Prostate gland (tissue), 2 donors: ENCODE measurements around the gene GRXCR1. TPM values are rescaled to one million over a fixed set of nuclear protein-coding genes. Genes with fewer than 3 reads are reported as not detected.
A peak's percentile ranks its signal among the peaks of the same experiment; 100 is the strongest.

Experiments
- DNase-seq: peaks from one replicate; pipeline ENCODE4 v3.0.0-alpha.2; 2019; ENCODE audit warnings: low spot score
- H3K27ac ChIP-seq, 2 donors: fragments of 200-600 bp; sonication (generic); 2 replicates each; pipeline ENCODE4 v1.5.1; 2017 to 2019
- H3K27me3 ChIP-seq: fragments of 200-600 bp; sonication (generic); replicated peaks from 2 replicates; pipeline ENCODE4 v1.5.1; 2019; ENCODE audit not compliant: insufficient read depth
- H3K36me3 ChIP-seq, 2 donors: fragments of 200-600 bp; sonication (generic); 1 replicate in 1 of 2; 2 replicates in 1 of 2; pipeline versions ENCODE4 v1.5.1 to v1.8.1; 2017 to 2019
- H3K4me1 ChIP-seq: fragments of 200-600 bp; sonication (generic); replicated peaks from 2 replicates; pipeline ENCODE4 v1.5.1; 2019
- H3K4me3 ChIP-seq, 2 donors: fragments of 200-600 bp; sonication (generic); 2 replicates each; pipeline ENCODE4 v1.5.1; 2017 to 2019
- H3K9me3 ChIP-seq: fragments of 200-600 bp; sonication (generic); 2 replicates; pipeline ENCODE4 v1.5.1; 2017
- CTCF ChIP-seq, 4 experiments: fragments of 200-600 bp in 2 of 4; fragments of 450-650 bp in 2 of 4; sonication (generic) in 2 of 4; IDR thresholded peaks; 1 replicate in 3 of 4; 2 replicates in 1 of 4; pipeline ENCODE4 v1.5.1; 2016 to 2019; ENCODE audit warnings: antibody characterized with exemption in 4 of 4, mild to moderate bottlenecking in 2 of 4, moderate library complexity in 2 of 4
- POLR2A ChIP-seq: fragments of 450-650 bp; IDR thresholded peaks from one replicate; pipeline ENCODE4 v1.6.1; 2016; ENCODE audit warnings: antibody characterized with exemption, mild to moderate bottlenecking
- POLR2AphosphoS5 ChIP-seq: sonication (generic); formaldehyde crosslinking; IDR thresholded peaks from one replicate; pipeline ENCODE4 v1.6.1; 2017; ENCODE audit warnings: antibody characterized with exemption
- WGBS: methylation state at CpG from one replicate; pipeline ENCODE4 v1.1.5; 2018; 5-methylcytosine and 5-hydroxymethylcytosine counted together
- intact Hi-C: fragments of 100-400 bp; cut with DNase I; formaldehyde crosslinking; loops from one replicate; pipeline ENCODE4 v1.14.2; 2022
- total RNA-seq, 2 donors: library from RNA; depleted of rRNA; stranded (reverse); fragments of >200 nt; gene quantifications; one replicate each; pipeline ENCODE4 v1.1.0, GENCODE V29; 2016

GRXCR1 gene
- total RNA-seq, 2 donors from 2014 or later: not detected

- TF ChIP-seq CTCF (IDR thresholded peaks at IDR 0.05) (peak in 3 of 4 experiments; percentile 34 to 46 (median 35)), POLR2AphosphoS5 (no peak)
- 37% methylated on average over 6 of the region's 6 CpGs for WGBS
- H3K36me3 ChIP-seq: no peaks in the 10 kb centered on the region
- intact Hi-C loops: no loop called here
- H3K4me1 ChIP-seq: no peaks in the 10 kb centered on the region
- no peak overlapping the region for H3K4me3 ChIP-seq
- H3K27me3 ChIP-seq: no peaks in the 10 kb centered on the region
- no peak overlapping the region for H3K27ac ChIP-seq
- DNase-seq: no peak
- no peaks in the 10 kb centered on the region for H3K9me3 ChIP-seq
Measured at GRCh38 chr4:42995343-42995944, 102.9 kb downstream of the GRXCR1 start.

DNA sequence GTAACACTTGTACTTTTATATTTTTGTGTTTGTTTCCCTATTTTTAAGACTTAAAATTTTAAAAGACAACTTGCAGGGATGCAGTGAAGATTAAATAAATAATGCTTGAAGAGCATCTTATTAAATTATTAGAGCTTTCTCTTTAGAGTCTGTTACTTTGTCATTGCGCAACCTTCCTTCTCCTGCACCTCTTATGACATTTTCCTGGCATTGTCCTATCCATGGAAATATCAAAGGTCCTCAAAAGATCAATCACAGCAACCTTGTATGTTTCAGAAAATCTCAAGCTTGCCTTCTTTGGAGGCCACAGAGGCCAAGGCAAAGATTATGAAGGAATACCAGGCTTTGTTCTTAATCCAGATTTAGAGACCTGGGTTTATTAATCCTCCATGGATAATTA is 116.3 kb downstream of the GRXCR1 start:
- Histone ChIP-seq H3K9me3 (no peaks in the 10 kb centered on the region), H3K36me3 (no peaks in the 10 kb centered on the region), H3K27me3 (no peaks in the 10 kb centered on the region), H3K4me3 (no peak overlapping the region), H3K27ac (no peak overlapping the region), H3K4me1 (no peaks in the 10 kb centered on the region)
- no peak for TF ChIP-seq CTCF (IDR thresholded peaks at IDR 0.05)
- no peak for TF ChIP-seq POLR2A
- TF ChIP-seq POLR2AphosphoS5: no peak
- DNase-seq: no peak
- 90% methylated on average over 1 of the region's 1 CpG for WGBS
- intact Hi-C loops: no loop called here

DNA sequence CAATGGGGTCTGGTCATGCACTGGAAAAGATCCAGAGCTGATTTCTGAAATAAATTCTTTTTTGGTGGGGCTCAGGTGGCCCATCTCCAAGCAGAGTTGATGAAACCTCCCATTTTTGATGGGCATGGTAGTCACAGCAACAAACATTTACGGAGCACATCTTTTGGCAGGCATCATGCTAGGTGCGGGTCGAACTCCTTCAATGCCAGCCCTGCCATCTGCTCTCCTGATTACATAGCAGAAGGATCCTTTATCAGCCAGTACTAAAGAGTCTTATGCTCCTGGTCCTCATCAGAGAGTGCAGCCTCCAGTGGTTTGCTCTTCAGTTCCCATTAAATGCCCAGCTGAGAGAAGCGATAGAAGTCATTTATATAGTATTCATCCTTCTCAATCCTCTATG is 121.7 kb downstream of the GRXCR1 start:
- 90% methylated on average over 4 of the region's 4 CpGs for WGBS
- no peaks in the 10 kb centered on the region for H3K9me3 ChIP-seq
- intact Hi-C loops: no loop called here
- no peak overlapping the region for H3K4me3 ChIP-seq
- H3K27me3 ChIP-seq: no peaks in the 10 kb centered on the region
- no peaks in the 10 kb centered on the region for H3K4me1 ChIP-seq
- DNase-seq: no peak
- no peak overlapping the region for H3K27ac ChIP-seq
- no peak for TF ChIP-seq POLR2A
- TF ChIP-seq CTCF (IDR thresholded peaks at IDR 0.05): no peak
- no peak for TF ChIP-seq POLR2AphosphoS5
- no peaks in the 10 kb centered on the region for H3K36me3 ChIP-seq

DNA sequence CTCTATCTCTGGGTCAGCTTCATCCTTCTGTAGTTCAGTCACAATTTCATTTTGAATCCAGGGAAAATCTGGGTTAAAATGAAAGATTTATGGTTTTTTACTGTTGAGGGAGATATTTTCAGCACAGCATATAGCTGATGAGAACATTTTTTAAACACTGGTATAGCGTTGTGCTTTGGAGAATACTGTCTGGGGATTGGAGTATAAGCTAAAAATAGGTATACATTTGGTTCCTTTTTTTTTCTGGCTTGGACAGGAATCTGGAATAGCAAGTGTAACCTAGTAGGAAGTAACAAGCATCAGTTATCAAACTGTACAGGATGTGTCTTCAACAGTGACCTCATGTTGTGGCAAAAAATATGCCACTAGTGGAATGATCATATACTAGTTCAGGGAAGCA is 149.1 kb downstream of the GRXCR1 start:
- no peak for DNase-seq
- TF ChIP-seq POLR2AphosphoS5: no peak
- no peak for TF ChIP-seq CTCF (IDR thresholded peaks at IDR 0.05)
- no peak for TF ChIP-seq POLR2A
- WGBS: 72% methylated on average over 1 of the region's 1 CpG
- H3K27ac ChIP-seq: no peak overlapping the region
- H3K9me3 ChIP-seq: no peaks in the 10 kb centered on the region
- intact Hi-C loops: no loop called here
- H3K4me3 ChIP-seq: no peak overlapping the region
- no peaks in the 10 kb centered on the region for H3K36me3 ChIP-seq
- no peaks in the 10 kb centered on the region for H3K4me1 ChIP-seq
- H3K27me3 ChIP-seq: no peaks in the 10 kb centered on the region

DNA sequence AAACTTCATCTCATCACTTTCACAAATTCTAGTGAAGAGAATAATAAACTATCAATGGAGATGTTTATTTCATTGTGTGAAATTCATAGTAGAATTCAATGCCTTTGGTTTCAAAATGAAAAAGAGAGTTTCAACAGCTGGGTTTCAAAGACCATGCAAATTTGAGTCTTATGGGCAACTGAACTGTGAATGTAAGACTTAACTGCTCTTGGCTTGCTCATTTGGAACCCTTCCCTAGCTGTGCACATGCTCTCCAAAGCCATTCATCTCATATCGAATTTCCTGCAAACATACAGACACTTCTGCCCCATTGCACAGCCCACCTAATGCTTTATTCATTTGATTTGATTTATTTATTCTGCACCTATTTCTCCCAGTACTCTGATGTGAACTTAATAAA is 154.5 kb downstream of the GRXCR1 start:
- 53% methylated on average over 1 of the region's 1 CpG for WGBS
- Histone ChIP-seq H3K9me3 (no peaks in the 10 kb centered on the region), H3K4me1 (no peaks in the 10 kb centered on the region), H3K4me3 (no peak overlapping the region), H3K27me3 (no peaks in the 10 kb centered on the region), H3K27ac (no peak overlapping the region), H3K36me3 (no peaks in the 10 kb centered on the region)
- intact Hi-C loops: no loop called here
- TF ChIP-seq POLR2AphosphoS5 (no peak), CTCF (IDR thresholded peaks at IDR 0.05) (no peak), POLR2A (no peak)
- DNase-seq: no peak
